ENCODE measurements around the gene BCAS3.
"Not testable (repeated sequence)": the region's sequence is repeated elsewhere in the genome, so short reads cannot be mapped to it uniquely, and the experiment has no call there.

BCAS3 gene

DNA sequence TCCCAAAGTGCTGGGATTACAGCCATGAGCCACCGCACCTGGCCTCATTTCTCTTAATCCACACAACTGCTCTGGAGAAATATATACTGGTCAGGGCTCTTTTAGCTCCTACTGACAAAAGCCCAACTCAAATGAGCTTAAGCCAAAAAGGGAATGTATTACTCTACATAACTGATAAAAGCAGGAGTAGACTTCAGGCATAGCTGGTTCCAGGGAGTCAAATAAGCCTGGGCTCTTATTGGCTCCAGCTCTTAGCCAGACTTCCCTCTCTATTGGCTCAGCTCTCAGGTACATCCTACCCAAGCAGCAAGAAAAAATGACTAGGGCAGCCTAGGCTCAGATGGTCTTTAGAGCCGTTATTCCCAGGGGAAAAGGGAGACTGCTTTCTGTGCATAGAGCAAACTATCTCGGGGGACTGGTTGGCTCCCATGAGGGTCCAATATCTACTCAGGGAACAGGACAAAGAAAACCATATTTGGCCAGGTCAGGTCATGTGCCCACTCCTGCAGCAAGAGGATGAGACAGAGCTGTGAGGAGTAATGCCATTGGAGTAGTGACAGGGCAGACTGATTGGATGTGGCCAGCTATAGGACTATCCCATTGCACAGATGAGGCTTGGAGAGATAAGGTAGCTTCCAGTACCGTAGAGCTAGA lies 743.2 kb downstream of the BCAS3 start:
- Mint-ChIP-seq H3K9me3 (no peaks in the 10 kb centered on the region), H3K4me1 (ENCODE audit: low read depth) (peaks cover 4% of the 10 kb centered on the region), H3K27ac (no peak overlapping the region), H3K27me3 (peaks cover 67% of the 10 kb centered on the region), H3K4me3 (no peak overlapping the region), H3K36me3 (ENCODE audit: low read depth) (no peaks in the 10 kb centered on the region)
- no peak for DNase-seq

DNA sequence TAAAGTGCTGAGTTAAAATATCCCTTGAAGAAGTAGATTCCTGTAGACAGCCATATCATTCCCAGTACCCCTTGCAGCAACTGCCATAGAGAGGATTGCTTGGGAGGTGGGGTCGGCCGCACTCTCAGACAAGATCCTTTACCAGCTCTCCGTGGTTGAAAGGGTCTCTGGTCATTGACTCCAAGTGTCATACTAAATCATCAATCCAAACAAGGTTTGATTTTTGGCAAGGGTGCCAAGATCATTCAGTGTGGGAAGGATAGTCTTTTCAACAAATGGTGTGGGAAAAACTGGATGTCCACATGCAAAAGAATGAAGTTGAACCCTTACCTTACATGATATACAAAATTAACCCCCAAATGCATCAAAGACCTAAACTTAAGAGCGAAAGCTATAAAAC lies 743.8 kb downstream of the BCAS3 start:
- Mint-ChIP-seq H3K4me1 (ENCODE audit: low read depth) (peaks cover 4% of the 10 kb centered on the region), H3K9me3 (no peaks in the 10 kb centered on the region), H3K4me3 (no peak overlapping the region), H3K36me3 (ENCODE audit: low read depth) (no peaks in the 10 kb centered on the region), H3K27me3 (peaks cover 70% of the 10 kb centered on the region), H3K27ac (no peak overlapping the region)
- DNase-seq: no peak

- peaks cover 64% of the 10 kb centered on the region for H3K27me3 Mint-ChIP-seq
- H3K36me3 Mint-ChIP-seq (ENCODE audit: low read depth): no peaks in the 10 kb centered on the region
- no peaks in the 10 kb centered on the region for H3K4me1 Mint-ChIP-seq (ENCODE audit: low read depth)
- H3K27ac Mint-ChIP-seq: no peak overlapping the region
- H3K4me3 Mint-ChIP-seq: no peak overlapping the region
- no peaks in the 10 kb centered on the region for H3K9me3 Mint-ChIP-seq
- DNase-seq: no peak
These were observed 744.6 kb downstream of the BCAS3 start for GRCh38 chr17:61422116-61422799.

DNA sequence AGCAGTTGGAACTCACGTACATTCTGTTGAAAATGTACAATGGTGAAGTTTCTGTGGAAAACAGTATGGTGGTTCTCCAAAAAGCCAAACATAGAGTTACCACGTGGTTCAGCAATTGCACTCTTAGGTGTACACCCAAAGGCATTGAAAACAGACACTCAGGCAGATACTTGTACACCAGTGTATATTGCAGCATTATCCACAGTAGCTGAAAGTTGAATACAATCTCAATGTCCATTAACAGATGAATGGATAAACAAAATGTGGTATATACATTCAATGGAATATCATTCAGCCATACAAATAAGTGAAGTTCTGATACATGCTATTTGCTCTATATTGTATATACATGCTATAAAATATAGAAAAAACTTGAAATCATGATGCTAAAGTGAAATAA lies 745.2 kb downstream of the BCAS3 start:
- H3K4me1 Mint-ChIP-seq (ENCODE audit: low read depth): no peaks in the 10 kb centered on the region
- H3K36me3 Mint-ChIP-seq (ENCODE audit: low read depth): no peaks in the 10 kb centered on the region
- no peak for DNase-seq

DNA sequence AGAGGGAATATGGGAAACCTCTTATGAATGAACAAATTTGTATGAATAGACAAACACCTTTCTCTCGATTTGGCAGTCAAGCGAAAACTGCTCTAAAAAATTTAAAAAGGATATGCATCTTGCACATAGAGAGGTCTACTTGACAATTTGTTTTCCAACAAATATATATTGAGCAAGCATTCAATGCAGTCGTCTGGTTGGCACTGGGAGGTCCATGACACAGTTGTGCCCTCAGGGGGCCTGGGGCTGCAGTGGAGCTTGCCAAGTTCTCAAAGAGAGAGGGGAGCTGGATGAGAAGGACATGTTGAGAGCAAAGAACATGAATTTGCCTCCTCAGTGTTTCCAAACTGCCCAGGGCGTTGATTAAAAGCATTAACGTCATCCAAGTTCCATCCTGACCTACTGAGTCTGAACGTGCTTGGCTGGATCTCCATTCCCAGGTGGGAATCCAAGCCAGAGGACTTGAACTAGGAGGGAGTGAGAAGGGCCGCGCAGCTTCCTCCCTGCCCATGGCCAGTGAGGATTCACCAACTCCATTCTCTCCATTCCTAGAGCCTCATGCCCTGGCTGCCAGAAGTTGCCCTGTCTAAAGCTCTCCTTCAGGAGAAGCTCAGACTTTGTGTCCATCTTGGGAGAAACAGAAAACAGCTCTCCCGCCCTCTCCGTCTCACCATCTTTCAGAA lies 746.5 kb downstream of the BCAS3 start:
- no peak overlapping the region for H3K4me3 Mint-ChIP-seq
- H3K4me1 Mint-ChIP-seq (ENCODE audit: low read depth): no peaks in the 10 kb centered on the region
- DNase-seq: no peak
- no peak overlapping the region for H3K27ac Mint-ChIP-seq
- no peaks in the 10 kb centered on the region for H3K9me3 Mint-ChIP-seq
- no peaks in the 10 kb centered on the region for H3K36me3 Mint-ChIP-seq (ENCODE audit: low read depth)
- H3K27me3 Mint-ChIP-seq: peaks cover 57% of the 10 kb centered on the region

More for the DNA sequence above, 745.2 kb downstream of the BCAS3 start:
- Mint-ChIP-seq H3K27ac (no peak overlapping the region), H3K4me3 (no peak overlapping the region), H3K9me3 (no peaks in the 10 kb centered on the region), H3K27me3 (peaks cover 64% of the 10 kb centered on the region)

DNA sequence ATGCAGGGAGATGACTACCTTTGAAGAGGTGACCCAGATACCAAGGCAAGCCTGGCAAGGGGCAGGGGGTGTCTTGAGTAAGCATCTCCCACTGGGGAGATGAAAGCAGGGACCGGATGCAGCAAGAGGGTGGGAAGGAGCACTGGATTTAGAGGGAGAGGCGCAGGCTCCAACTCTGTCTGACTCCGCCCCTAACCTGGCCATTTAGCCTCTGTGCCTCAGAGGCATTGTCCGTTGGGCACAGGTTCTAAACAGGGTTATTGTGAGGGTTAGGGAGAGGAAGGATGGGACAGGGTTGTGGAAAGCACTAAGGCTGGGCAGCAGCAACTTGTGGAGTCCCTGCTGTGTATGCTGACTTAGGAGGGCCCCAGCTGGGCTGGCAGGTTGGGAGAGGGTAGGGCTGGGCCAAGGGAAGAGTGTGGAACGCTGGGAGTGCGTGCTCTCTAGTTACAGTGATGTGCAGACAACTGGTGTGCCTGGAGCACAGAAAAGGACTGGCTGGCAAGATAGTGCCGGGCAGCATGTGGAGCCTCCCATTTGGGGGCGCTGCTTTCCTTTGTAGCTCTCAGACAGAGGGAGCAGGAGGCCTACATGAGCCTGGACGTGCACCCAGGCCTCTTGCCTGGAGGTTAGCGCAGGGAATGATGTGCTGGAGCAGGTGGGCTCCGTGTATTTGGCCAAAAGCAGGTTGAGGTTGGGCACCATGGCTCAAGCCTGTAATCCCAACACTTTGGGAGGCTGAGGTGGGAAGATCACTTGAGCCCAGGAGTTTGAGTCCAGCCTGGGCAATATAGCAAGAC lies 748.2 kb downstream of the BCAS3 start:
- Mint-ChIP-seq H3K9me3 (no peaks in the 10 kb centered on the region), H3K27ac (no peak overlapping the region), H3K4me1 (ENCODE audit: low read depth) (no peaks in the 10 kb centered on the region), H3K27me3 (peaks cover 46% of the 10 kb centered on the region), H3K4me3 (no peak overlapping the region), H3K36me3 (ENCODE audit: low read depth) (no peaks in the 10 kb centered on the region)
- DNase-seq: no peak

DNA sequence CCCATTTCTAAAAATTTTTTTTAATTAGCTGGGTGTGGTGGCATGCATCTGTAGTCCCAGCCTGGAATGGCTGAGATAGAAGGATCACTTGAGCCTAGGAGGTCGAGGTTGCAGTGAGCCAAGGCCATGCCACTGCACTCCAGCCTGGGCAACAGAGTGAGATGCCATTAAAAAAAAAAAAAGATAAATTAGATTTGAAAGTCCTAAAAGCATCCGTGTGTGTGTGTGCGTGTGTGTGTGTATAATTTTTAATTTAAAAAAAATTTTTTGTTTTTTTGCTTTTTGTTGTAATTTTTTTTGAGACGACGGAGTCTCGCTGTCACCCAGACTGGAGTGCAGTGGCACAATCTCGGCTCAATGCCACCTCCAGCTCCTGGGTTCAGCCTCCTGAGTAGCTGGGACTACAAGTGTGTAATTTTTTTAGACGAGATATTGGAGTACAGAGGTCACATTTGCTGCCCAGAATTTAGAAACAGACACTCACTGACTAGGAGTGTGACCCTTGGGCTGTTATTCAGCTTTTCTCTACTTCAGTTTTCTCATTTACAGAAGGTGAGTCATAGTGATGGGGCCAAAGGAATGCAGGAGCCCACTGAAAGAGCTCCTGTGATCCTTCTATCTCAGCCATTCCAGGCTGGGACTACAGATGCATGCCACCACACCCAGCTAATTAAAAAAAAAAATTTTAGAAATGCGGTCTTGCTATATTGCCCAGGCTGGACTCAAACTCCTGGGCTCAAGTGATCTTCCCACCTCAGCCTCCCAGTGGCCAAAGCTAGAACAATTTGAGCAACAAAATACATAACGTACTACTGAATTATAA lies 749.0 kb downstream of the BCAS3 start:
- Mint-ChIP-seq H3K27me3 (peaks cover 44% of the 10 kb centered on the region), H3K27ac (no peak overlapping the region), H3K4me1 (ENCODE audit: low read depth) (no peaks in the 10 kb centered on the region), H3K4me3 (no peak overlapping the region), H3K9me3 (no peaks in the 10 kb centered on the region), H3K36me3 (ENCODE audit: low read depth) (no peaks in the 10 kb centered on the region)
- no peak for DNase-seq

- Mint-ChIP-seq H3K9me3 (no peaks in the 10 kb centered on the region), H3K4me1 (ENCODE audit: low read depth) (no peaks in the 10 kb centered on the region), H3K27ac (no peak overlapping the region), H3K4me3 (no peak overlapping the region), H3K27me3 (peaks cover 40% of the 10 kb centered on the region), H3K36me3 (ENCODE audit: low read depth) (no peaks in the 10 kb centered on the region)
- no peak for DNase-seq
These were observed 749.9 kb downstream of the BCAS3 start for GRCh38 chr17:61427567-61427966.

DNA sequence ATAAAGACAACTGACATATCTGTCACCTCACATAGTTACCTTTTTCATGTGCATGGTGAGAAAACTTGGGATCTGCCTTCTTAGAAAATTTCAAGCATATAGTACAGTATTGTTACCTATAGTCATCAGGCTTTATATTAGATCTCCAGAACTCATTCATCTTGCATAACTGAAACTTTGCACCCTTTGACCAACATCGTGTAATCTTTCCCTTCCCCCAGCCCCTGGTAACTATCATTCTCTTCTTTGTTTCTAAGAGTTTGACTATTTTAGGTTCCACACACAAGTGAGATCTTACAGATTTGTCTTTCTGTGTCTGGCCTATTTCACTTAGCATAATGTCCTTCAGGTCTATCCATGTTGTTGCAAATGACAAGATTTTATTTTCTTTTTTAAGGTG lies 751.6 kb downstream of the BCAS3 start:
- no peak overlapping the region for H3K4me3 Mint-ChIP-seq
- no peaks in the 10 kb centered on the region for H3K4me1 Mint-ChIP-seq (ENCODE audit: low read depth)
- no peaks in the 10 kb centered on the region for H3K9me3 Mint-ChIP-seq
- H3K27ac Mint-ChIP-seq: no peak overlapping the region
- no peak for DNase-seq
- H3K27me3 Mint-ChIP-seq: peaks cover 43% of the 10 kb centered on the region
- no peaks in the 10 kb centered on the region for H3K36me3 Mint-ChIP-seq (ENCODE audit: low read depth)

- not testable (repeated sequence) for H3K4me3 Mint-ChIP-seq; H3K9me3 Mint-ChIP-seq; H3K27ac Mint-ChIP-seq; H3K36me3 Mint-ChIP-seq (ENCODE audit: low read depth); DNase-seq; H3K4me1 Mint-ChIP-seq (ENCODE audit: low read depth)
- H3K27me3 Mint-ChIP-seq: peaks cover 43% of the 10 kb centered on the region
These were observed 752.2 kb downstream of the BCAS3 start for GRCh38 chr17:61429831-61430230.

DNA sequence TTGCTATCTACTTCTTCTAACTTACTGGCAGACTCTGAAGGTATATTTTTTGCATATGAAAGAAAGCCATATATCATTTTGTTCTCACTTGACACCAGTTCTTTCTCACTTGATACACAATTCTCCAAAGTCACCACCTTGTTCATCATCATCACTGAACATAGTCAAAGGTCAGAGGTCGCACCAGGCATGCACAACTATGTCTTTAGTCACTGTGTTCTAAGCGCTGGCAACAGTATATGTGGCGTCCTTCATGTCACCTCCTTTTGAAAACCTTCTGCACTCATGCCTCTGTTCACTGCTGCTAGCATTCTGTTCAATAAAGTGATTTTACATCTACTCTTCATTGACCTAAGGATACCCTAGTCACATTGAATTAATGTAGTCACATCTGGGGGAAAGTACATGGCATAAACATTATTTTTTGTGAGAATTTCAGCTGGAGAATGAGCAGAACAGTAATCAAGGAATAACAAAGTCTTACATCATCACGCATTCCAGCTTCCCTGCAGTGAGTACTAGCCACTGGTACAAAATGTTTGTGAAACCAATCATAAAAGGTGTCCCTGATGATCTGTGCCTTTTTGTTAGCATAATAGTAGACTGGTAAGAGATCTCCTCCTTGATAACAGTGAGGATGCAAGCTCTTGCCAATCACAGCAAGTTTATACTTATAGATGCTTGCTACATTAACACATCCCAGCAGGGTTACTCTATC lies 754.1 kb downstream of the BCAS3 start:
- Mint-ChIP-seq H3K9me3 (peaks cover 7% of the 10 kb centered on the region), H3K27me3 (peaks cover 45% of the 10 kb centered on the region), H3K36me3 (ENCODE audit: low read depth) (no peaks in the 10 kb centered on the region), H3K4me3 (no peak overlapping the region), H3K27ac (no peak overlapping the region), H3K4me1 (ENCODE audit: low read depth) (no peaks in the 10 kb centered on the region)
- DNase-seq: no peak

GRCh38 chr17:61436273-61436672 lies 758.6 kb downstream of the BCAS3 start:
- no peak for DNase-seq
- peaks cover 22% of the 10 kb centered on the region for H3K9me3 Mint-ChIP-seq
- no peak overlapping the region for H3K27ac Mint-ChIP-seq
- H3K4me3 Mint-ChIP-seq: no peak overlapping the region
- H3K36me3 Mint-ChIP-seq (ENCODE audit: low read depth): no peaks in the 10 kb centered on the region
- H3K4me1 Mint-ChIP-seq (ENCODE audit: low read depth): peaks cover 6% of the 10 kb centered on the region
- peaks cover 73% of the 10 kb centered on the region for H3K27me3 Mint-ChIP-seq

DNA sequence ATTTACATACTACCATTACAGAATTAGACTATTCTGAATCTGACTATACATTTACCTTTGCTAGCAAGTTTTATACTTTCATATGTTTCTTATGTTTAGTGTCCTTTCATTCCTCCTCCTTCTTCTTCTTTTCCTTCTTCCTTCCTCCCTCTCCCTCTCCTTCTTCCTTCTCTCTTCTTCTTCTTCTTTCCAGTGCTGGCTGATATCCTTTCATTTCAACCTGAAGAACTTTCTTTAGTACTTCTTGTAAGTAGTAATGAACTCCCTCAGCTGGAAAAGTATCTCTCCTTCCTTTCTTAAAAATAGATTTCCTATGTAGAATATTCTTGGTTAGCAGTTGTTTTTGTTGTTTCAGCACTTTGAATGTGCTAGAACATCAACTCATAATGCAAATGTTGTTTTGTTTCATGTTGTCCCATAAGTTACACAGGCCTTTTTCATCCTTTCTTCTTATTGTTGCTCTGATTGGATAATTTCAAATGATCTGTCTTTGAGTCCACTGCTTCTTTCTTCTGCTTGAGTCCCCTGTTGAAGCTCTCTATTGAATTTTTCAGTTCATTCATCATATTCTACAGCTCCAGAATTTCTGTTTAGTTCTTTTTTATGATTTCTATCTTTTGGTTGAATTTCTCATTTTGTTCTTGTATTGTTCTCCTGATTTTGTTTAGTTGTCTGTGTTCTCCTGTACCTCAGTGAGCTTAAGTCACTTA lies 759.5 kb downstream of the BCAS3 start:
- no peak for DNase-seq
- Mint-ChIP-seq H3K4me3 (no peak overlapping the region), H3K27me3 (peaks cover 73% of the 10 kb centered on the region), H3K36me3 (ENCODE audit: low read depth) (no peaks in the 10 kb centered on the region), H3K9me3 (peaks cover 22% of the 10 kb centered on the region), H3K27ac (no peak overlapping the region), H3K4me1 (ENCODE audit: low read depth) (peaks cover 6% of the 10 kb centered on the region)

All from activated T-cell treated with anti-CD3 and anti-CD28 coated beads, Interleukin-2, amount 50 U/mL, for 24 hours (primary cell).